DOHH2 (cell line): ENCODE results near the gene IRX3.

Experiments
- H3F3A ChIP-seq: fragments of 200-600 bp; sonication (generic), shearing (Covaris generic); 2 replicates; pipeline ENCODE4 v1.6.0; 2016; ENCODE audit warnings: antibody characterized with exemption, mild to moderate bottlenecking; ENCODE audit not compliant: control insufficient read depth, insufficient read depth
- H3K27ac ChIP-seq: fragments of 200-600 bp; sonication (generic); 2 replicates; pipeline ENCODE4 v1.5.1; 2014; ENCODE audit warnings: low read depth, mild to moderate bottlenecking, low read length, moderate library complexity
- H3K27me3 ChIP-seq: fragments of 200-600 bp; sonication (generic); 2 replicates; pipeline ENCODE4 v1.6.1; 2014; ENCODE audit warnings: mild to moderate bottlenecking, low read length, mixed read lengths; ENCODE audit not compliant: control insufficient read depth
- H3K36me3 ChIP-seq: fragments of 200-600 bp; sonication (generic); 2 replicates; pipeline ENCODE4 v1.6.1; 2014; ENCODE audit warnings: mild to moderate bottlenecking, low read length, moderate library complexity, mixed read lengths; ENCODE audit not compliant: control insufficient read depth
- H3K4me1 ChIP-seq: fragments of 200-600 bp; sonication (generic); 2 replicates; pipeline ENCODE4 v1.6.1; 2014; ENCODE audit warnings: mild to moderate bottlenecking, low read length, mixed read lengths; ENCODE audit not compliant: control insufficient read depth
- H3K4me2 ChIP-seq: fragments of 200-600 bp; sonication (generic); 2 replicates; pipeline ENCODE4 v1.6.0; 2014; ENCODE audit warnings: mild to moderate bottlenecking, low read length, moderate library complexity
- H3K4me3 ChIP-seq: fragments of 200-600 bp; sonication (generic); 2 replicates; pipeline ENCODE4 v1.5.1; 2014; ENCODE audit warnings: mild to moderate bottlenecking, low read length, mixed read lengths
- H3K79me2 ChIP-seq: fragments of 200-600 bp; sonication (generic); 2 replicates; pipeline ENCODE4 v1.6.1; 2014; ENCODE audit warnings: mild to moderate bottlenecking, low read length, mixed read lengths; ENCODE audit not compliant: control insufficient read depth
- H3K9me2 ChIP-seq: fragments of 200-600 bp; sonication (generic); replicated peaks from 2 replicates; pipeline ENCODE4 v1.6.1; 2014; ENCODE audit warnings: mild to moderate bottlenecking, low read length, mixed read lengths; ENCODE audit not compliant: control insufficient read depth
- H3K9me3 ChIP-seq: fragments of 200-600 bp; sonication (generic); 2 replicates; pipeline ENCODE4 v1.6.1; 2014; ENCODE audit warnings: antibody characterized with exemption, low read length, mixed read lengths; ENCODE audit not compliant: control insufficient read depth, insufficient read depth
- H4K20me1 ChIP-seq: fragments of 200-600 bp; sonication (generic); 2 replicates; pipeline ENCODE4 v1.6.0; 2014; ENCODE audit warnings: low read depth, mild to moderate bottlenecking, antibody characterized with exemption, low read length, moderate library complexity; ENCODE audit not compliant: control insufficient read depth, insufficient read depth
- EZH2phosphoT487 ChIP-seq: fragments of 200-600 bp; sonication (generic); IDR thresholded peaks from 2 replicates; pipeline ENCODE4 v1.6.1; 2017; ENCODE audit warnings: borderline replicate concordance, mild to moderate bottlenecking, antibody characterized with exemption, low read length, moderate library complexity, mixed read lengths
- TF ChIP-seq, protein P1 (sequence below): fragments of 200-600 bp; sonication (generic); IDR thresholded peaks from one replicate; pipeline ENCODE4 v1.5.1; 2014; ENCODE audit warnings: antibody characterized with exemption, mild to moderate bottlenecking, low read depth, low read length; ENCODE audit not compliant: poor library complexity, severe bottlenecking

IRX3 gene

GRCh38 chr16:54331241-54332002, 44.8 kb upstream of the IRX3 start:
- Histone ChIP-seq H3K9me2 (no peaks in the 10 kb centered on the region), H3K27me3 (no peaks in the 10 kb centered on the region), H3K27ac (no peak overlapping the region), H3F3A (no peaks in the 10 kb centered on the region), H3K36me3 (no peaks in the 10 kb centered on the region), H3K4me3 (no peak overlapping the region), H3K9me3 (no peaks in the 10 kb centered on the region), H3K4me2 (no peak overlapping the region), H3K79me2 (no peaks in the 10 kb centered on the region), H3K4me1 (no peaks in the 10 kb centered on the region), H4K20me1 (no peaks in the 10 kb centered on the region)
- no peak for TF ChIP-seq EZH2phosphoT487
- TF ChIP-seq, protein P1, sequence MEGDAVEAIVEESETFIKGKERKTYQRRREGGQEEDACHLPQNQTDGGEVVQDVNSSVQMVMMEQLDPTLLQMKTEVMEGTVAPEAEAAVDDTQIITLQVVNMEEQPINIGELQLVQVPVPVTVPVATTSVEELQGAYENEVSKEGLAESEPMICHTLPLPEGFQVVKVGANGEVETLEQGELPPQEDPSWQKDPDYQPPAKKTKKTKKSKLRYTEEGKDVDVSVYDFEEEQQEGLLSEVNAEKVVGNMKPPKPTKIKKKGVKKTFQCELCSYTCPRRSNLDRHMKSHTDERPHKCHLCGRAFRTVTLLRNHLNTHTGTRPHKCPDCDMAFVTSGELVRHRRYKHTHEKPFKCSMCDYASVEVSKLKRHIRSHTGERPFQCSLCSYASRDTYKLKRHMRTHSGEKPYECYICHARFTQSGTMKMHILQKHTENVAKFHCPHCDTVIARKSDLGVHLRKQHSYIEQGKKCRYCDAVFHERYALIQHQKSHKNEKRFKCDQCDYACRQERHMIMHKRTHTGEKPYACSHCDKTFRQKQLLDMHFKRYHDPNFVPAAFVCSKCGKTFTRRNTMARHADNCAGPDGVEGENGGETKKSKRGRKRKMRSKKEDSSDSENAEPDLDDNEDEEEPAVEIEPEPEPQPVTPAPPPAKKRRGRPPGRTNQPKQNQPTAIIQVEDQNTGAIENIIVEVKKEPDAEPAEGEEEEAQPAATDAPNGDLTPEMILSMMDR, result no peak

DNA sequence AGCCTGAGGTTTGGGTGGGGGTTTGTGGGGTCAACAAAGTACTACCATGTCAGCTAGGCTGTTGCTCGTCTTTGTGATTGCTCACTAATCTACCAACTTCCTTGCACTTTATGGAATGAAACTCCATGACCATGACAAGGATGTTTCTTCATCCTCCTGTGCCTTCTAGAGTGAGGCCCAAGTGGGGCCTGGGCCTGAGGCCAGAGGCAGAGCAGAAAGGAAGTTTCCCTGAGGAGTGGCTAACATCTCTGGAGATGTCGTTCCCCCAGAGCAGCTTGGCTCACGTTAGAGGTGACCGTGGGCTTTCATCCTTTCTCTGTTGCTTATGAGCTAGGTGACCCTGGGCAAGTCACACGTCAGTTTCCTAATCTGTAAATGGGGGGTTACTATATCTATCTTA, 41.0 kb upstream of the IRX3 start:
- no peaks in the 10 kb centered on the region for H4K20me1 ChIP-seq
- H3K4me2 ChIP-seq, result no peak overlapping the region
- H3K9me2 ChIP-seq, result no peaks in the 10 kb centered on the region
- H3K79me2 ChIP-seq, result no peaks in the 10 kb centered on the region
- no peak overlapping the region for H3K4me3 ChIP-seq
- H3F3A ChIP-seq, result no peaks in the 10 kb centered on the region
- no peak for TF ChIP-seq EZH2phosphoT487
- TF ChIP-seq, protein P1, result no peak
- no peak overlapping the region for H3K27ac ChIP-seq
- no peaks in the 10 kb centered on the region for H3K27me3 ChIP-seq
- no peaks in the 10 kb centered on the region for H3K36me3 ChIP-seq
- H3K9me3 ChIP-seq, result no peaks in the 10 kb centered on the region
- H3K4me1 ChIP-seq, result no peaks in the 10 kb centered on the region

DNA sequence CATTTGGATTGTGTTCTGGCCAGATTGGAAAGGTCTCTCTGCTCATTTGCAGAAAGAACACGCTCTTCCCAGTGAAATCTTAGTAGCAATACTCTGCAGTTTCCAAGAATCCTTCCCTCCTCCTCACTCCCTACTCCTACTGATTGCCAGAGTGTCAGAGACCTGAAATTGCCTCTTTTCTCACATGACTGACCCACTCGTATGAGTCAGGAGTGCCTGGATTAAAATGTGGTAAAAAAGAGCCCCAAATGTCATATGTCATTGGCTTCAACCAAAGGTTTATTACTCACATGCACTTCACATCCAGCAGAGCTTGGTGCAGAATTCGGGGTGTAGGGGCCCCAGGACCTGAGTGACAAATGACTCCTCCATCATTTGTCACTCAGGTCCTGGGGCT, 39.7 kb upstream of the IRX3 start:
- Histone ChIP-seq H3F3A (no peaks in the 10 kb centered on the region), H3K4me3 (no peak overlapping the region), H3K4me1 (no peaks in the 10 kb centered on the region), H3K4me2 (no peak overlapping the region), H3K36me3 (no peaks in the 10 kb centered on the region), H3K27me3 (no peaks in the 10 kb centered on the region), H4K20me1 (no peaks in the 10 kb centered on the region), H3K9me3 (no peaks in the 10 kb centered on the region), H3K9me2 (no peaks in the 10 kb centered on the region), H3K79me2 (no peaks in the 10 kb centered on the region), H3K27ac (no peak overlapping the region)
- no peak for TF ChIP-seq EZH2phosphoT487
- TF ChIP-seq, protein P1, result no peak
